Measurements from ENCODE around the gene SRPX. TPM values are rescaled to one million over a fixed set of nuclear protein-coding genes. Genes with fewer than 3 reads are reported as not detected.

SRPX gene
- total and polyA plus RNA-seq, 4 donors = 14.1 to 110 (median 57.3) TPM

- no peaks in the 10 kb centered on the region for H3K27me3 ChIP-seq (ENCODE audit: control insufficient read depth in 1 of 2, insufficient read depth in 2 of 2, low read length in 1 of 2)
- H3K27ac ChIP-seq (ENCODE audit: low read depth in 1 of 2, low read length in 2 of 2) = no peak overlapping the region
- H3K4me3 ChIP-seq (ENCODE audit: low read length in 2 of 2) = no peak overlapping the region
- no peaks in the 10 kb centered on the region for H3K36me3 ChIP-seq (ENCODE audit: control insufficient read depth in 1 of 2, insufficient read depth in 2 of 2, low read length in 1 of 2)
- H3K4me1 ChIP-seq (ENCODE audit: control insufficient read depth in 1 of 2, insufficient read depth in 2 of 2, low read length in 2 of 2) = no peaks in the 10 kb centered on the region
- intact Hi-C loops (cut with DNase I) = no loop called here
- H3K9me3 ChIP-seq (ENCODE audit: control insufficient read depth, low read length) = no peaks in the 10 kb centered on the region
- no peak for ATAC-seq (ENCODE audit: low FRiP score)
- no peak for DNase-seq
Observed at GRCh38 chrX:38099688-38100087, 121.0 kb downstream of the SRPX start.

Other genes with a start within 250 kb of the SRPX start
- not detected for gene SYTL5, start 214.3 kb downstream of the SRPX start, total RNA-seq
- gene SYTL5, start 214.3 kb downstream of the SRPX start, polyA plus RNA-seq = 1 to 10 TPM in 1 of 2 donors, under 1 TPM in 1; 0.18 to 1.8 TPM
- 10 to 100 TPM; 17.4 to 21.8 TPM for gene RPGR, start 106.6 kb upstream of the SRPX start, total RNA-seq
- 1 to 10 TPM; 2.6 to 6.3 TPM for gene RPGR, start 106.6 kb upstream of the SRPX start, polyA plus RNA-seq
- gene OTC, start 131.7 kb upstream of the SRPX start, total RNA-seq = 1 to 10 TPM in 1 of 2 donors, under 1 TPM in 1; 0.23 to 1.4 TPM
- gene OTC, start 131.7 kb upstream of the SRPX start, polyA plus RNA-seq = 10 to 100 TPM in 1 of 2 donors, 1 to 10 TPM in 1; 3.3 to 29.6 TPM